A673 (cell line): Measurements from ENCODE around the gene NECTIN1. TPM values are rescaled to one million over a fixed set of nuclear protein-coding genes. Genes with fewer than 3 reads are reported as not detected.

Experiments
- BruUV-seq: library from RNA; stranded (reverse); fragments of 400-500 nt; replicated peaks from 2 replicates; lab custom pipeline; 2021; lab: Mats Ljungman, UMichigan
- CTCF ChIA-PET: fragments of 300-600 bp; sonication (Branson Sonifier 250); formaldehyde crosslinking; loops from one replicate; lab custom pipeline; 2022; ENCODE audit warnings: antibody characterized with exemption; lab: Charles Lee
- POLR2A ChIA-PET: fragments of 300-600 bp; sonication (Branson Sonifier 250); formaldehyde crosslinking; loops from one replicate; lab custom pipeline; 2022; ENCODE audit warnings: antibody characterized with exemption; ENCODE audit not compliant: low non-redundant PET; lab: Charles Lee
- DNase-seq: peaks from one replicate; pipeline ENCODE4 v3.0.0-alpha.2; 2015; ENCODE audit warnings: low spot score
- H3K27ac ChIP-seq: fragments of 200-600 bp; sonication (generic); 2 replicates; pipeline ENCODE4 v1.5.1; 2016; ENCODE audit warnings: mixed run types, low read depth, mild to moderate bottlenecking, mixed read lengths, antibody characterized with exemption, low read length; ENCODE audit not compliant: poor library complexity, severe bottlenecking
- H3K27me3 ChIP-seq: fragments of 200-600 bp; sonication (generic); replicated peaks from 2 replicates; pipeline ENCODE4 v1.6.1; 2017; ENCODE audit warnings: mixed run types, low read depth, mild to moderate bottlenecking, mixed read lengths, antibody characterized with exemption, low read length; ENCODE audit not compliant: insufficient read depth, poor library complexity
- H3K36me3 ChIP-seq: fragments of 200-600 bp; sonication (generic); 2 replicates; pipeline ENCODE4 v1.6.1; 2016; ENCODE audit warnings: mixed run types, mild to moderate bottlenecking, mixed read lengths, antibody characterized with exemption, low read length; ENCODE audit not compliant: insufficient read depth, poor library complexity, severe bottlenecking
- H3K4me1 ChIP-seq: fragments of 200-600 bp; sonication (generic); 2 replicates; pipeline ENCODE4 v1.6.1; 2017; ENCODE audit warnings: mixed run types, mild to moderate bottlenecking, mixed read lengths, antibody characterized with exemption, low read length; ENCODE audit not compliant: insufficient read depth, poor library complexity, severe bottlenecking
- H3K4me3 ChIP-seq: fragments of 200-600 bp; sonication (generic); 2 replicates; pipeline ENCODE4 v1.5.1; 2016; ENCODE audit warnings: low read depth, mixed run types, mild to moderate bottlenecking, mixed read lengths, low read length; ENCODE audit not compliant: poor library complexity, severe bottlenecking
- H3K9me3 ChIP-seq: fragments of 200-600 bp; sonication (generic); 2 replicates; pipeline ENCODE4 v1.6.1; 2016; ENCODE audit warnings: mixed run types, low read depth, mild to moderate bottlenecking, mixed read lengths, antibody characterized with exemption, low read length; ENCODE audit not compliant: poor library complexity, severe bottlenecking
- CTCF ChIP-seq: fragments of 300-800, 200-600 bp; sonication (generic); conservative IDR thresholded peaks from 2 replicates; pipeline ENCODE4 v1.5.1; 2017; ENCODE audit warnings: low read depth, mild to moderate bottlenecking, antibody characterized with exemption, low read length, moderate library complexity, mixed read lengths
- EZH2 ChIP-seq: fragments of 200-600 bp; sonication (generic); IDR thresholded peaks from 2 replicates; pipeline ENCODE4 v1.6.1; 2017; ENCODE audit warnings: borderline replicate concordance, low read depth, mild to moderate bottlenecking, mixed read lengths, antibody characterized with exemption, low read length; ENCODE audit not compliant: poor library complexity, severe bottlenecking
- intact Hi-C: fragments of 100-400 bp; cut with micrococcal nuclease; formaldehyde crosslinking; loops from one replicate; pipeline ENCODE4 v1.10.0; 2022; ENCODE audit not compliant: unreplicated experiment
- total RNA-seq: library from RNA; stranded (reverse); gene quantifications from 2 replicates; pipeline ENCODE4 v1.2.3, GENCODE V29; 2021

NECTIN1 gene
- total RNA-seq, 1 experiment from 2014 or later: 10.1 TPM

GRCh38 chr11:119663279-119663678, 65.7 kb downstream of the NECTIN1 start:
- CTCF ChIA-PET: no interaction called here
- POLR2A ChIA-PET: no interaction called here
- DNase-seq: no peak
- H3K4me3 ChIP-seq: no peak overlapping the region
- no peaks in the 10 kb centered on the region for H3K36me3 ChIP-seq
- H3K27ac ChIP-seq: no peak overlapping the region
- H3K27me3 ChIP-seq: no peaks in the 10 kb centered on the region
- no TSS peak for BruUV-seq
- H3K4me1 ChIP-seq: no peaks in the 10 kb centered on the region
- H3K9me3 ChIP-seq: no peaks in the 10 kb centered on the region
- TF ChIP-seq CTCF (no peak), EZH2 (no peak)
- intact Hi-C loops: no loop called here

- H3K27me3 ChIP-seq: no peaks in the 10 kb centered on the region
- TF ChIP-seq CTCF: no peak
- no peak for TF ChIP-seq EZH2
- no peak for DNase-seq
- no peaks in the 10 kb centered on the region for H3K4me1 ChIP-seq
- H3K36me3 ChIP-seq: no peaks in the 10 kb centered on the region
- no TSS peak for BruUV-seq
- H3K9me3 ChIP-seq: no peaks in the 10 kb centered on the region
- ChIA-PET POLR2A (no interaction called here), CTCF (no interaction called here)
- H3K4me3 ChIP-seq: no peak overlapping the region
- H3K27ac ChIP-seq: no peak overlapping the region
- intact Hi-C loops: no loop called here
These were observed 67.8 kb downstream of the NECTIN1 start for GRCh38 chr11:119661226-119661625.

- Histone ChIP-seq H3K27me3 (no peaks in the 10 kb centered on the region), H3K4me1 (no peaks in the 10 kb centered on the region), H3K9me3 (no peaks in the 10 kb centered on the region), H3K4me3 (no peak overlapping the region), H3K27ac (no peak overlapping the region), H3K36me3 (no peaks in the 10 kb centered on the region)
- POLR2A ChIA-PET: no interaction called here
- CTCF ChIA-PET: no interaction called here
- intact Hi-C loops: no loop called here
- no peak for TF ChIP-seq EZH2
- no peak for TF ChIP-seq CTCF
- BruUV-seq: no TSS peak
- DNase-seq: no peak
These were observed 68.9 kb downstream of the NECTIN1 start for GRCh38 chr11:119659971-119660723.
